H1 (cell line): ENCODE measurements around the gene RAMP1. TPM values are rescaled to one million over a fixed set of nuclear protein-coding genes. Genes with fewer than 3 reads are reported as not detected.

ENCODE experiments used
- CTCF ChIA-PET: fragments of 300-600 bp; sonication (Branson Sonifier 250); formaldehyde crosslinking; loops from one replicate; lab custom pipeline; 2021; ENCODE audit not compliant: partially characterized antibody; lab: Charles Lee
- POLR2A ChIA-PET: fragments of 300-600 bp; sonication (Branson Sonifier 250); formaldehyde crosslinking; loops from one replicate; lab custom pipeline; 2021; ENCODE audit warnings: inconsistent platforms; ENCODE audit not compliant: partially characterized antibody; lab: Charles Lee
- DNase-seq, 2 experiments: peaks; one replicate each; pipeline versions ENCODE4 v3.0.0 to v3.0.0-alpha.2; 2010 to 2022; ENCODE audit warnings: low spot score in 2 of 2, low read depth in 1 of 2, mixed read lengths in 1 of 2
- FAIRE-seq: peaks from 2 replicates; lab custom pipeline; 2011; peaks lifted over from hg19 to GRCh38; lab: Jason Lieb, UNC
- H2AFZ ChIP-seq: 2 replicates; pipeline ENCODE4 v1.8.1; 2012; ENCODE audit warnings: low read length, inconsistent platforms
- H2AK5ac ChIP-seq: 2 replicates; pipeline ENCODE4 v1.6.1; 2013; ENCODE audit warnings: low read depth, low read length
- H2BK120ac ChIP-seq: replicated peaks from 2 replicates; pipeline ENCODE3; 2013; ENCODE audit warnings: low read depth, low read length, inconsistent platforms
- H2BK12ac ChIP-seq: 2 replicates; pipeline ENCODE4 v1.6.1; 2013; ENCODE audit warnings: low read depth, low read length
- H2BK15ac ChIP-seq: 2 replicates; pipeline ENCODE4 v1.6.1; 2013; ENCODE audit warnings: low read length
- H2BK20ac ChIP-seq: 2 replicates; pipeline ENCODE4 v1.6.1; 2013; ENCODE audit warnings: low read length
- H2BK5ac ChIP-seq: 2 replicates; pipeline ENCODE4 v1.6.1; 2013; ENCODE audit warnings: low read depth, low read length
- H3K14ac ChIP-seq: 2 replicates; pipeline ENCODE4 v1.6.1; 2013; ENCODE audit warnings: inconsistent platforms; ENCODE audit not compliant: insufficient read length
- H3K18ac ChIP-seq: 2 replicates; pipeline ENCODE4 v1.6.1; 2013; ENCODE audit warnings: low read length; ENCODE audit errors: extremely low read depth
- H3K23ac ChIP-seq: 2 replicates; pipeline ENCODE4 v1.6.1; 2013; ENCODE audit warnings: inconsistent platforms; ENCODE audit not compliant: insufficient read length
- H3K23me2 ChIP-seq: 2 replicates; pipeline ENCODE4 v1.6.1; 2013; ENCODE audit warnings: low read depth, low read length
- H3K27ac ChIP-seq: 2 replicates; pipeline ENCODE4 v1.6.1; 2011; ENCODE audit warnings: low read depth, low read length, inconsistent platforms
- H3K27me3 ChIP-seq, 4 experiments: replicated peaks in 1 of 4; 1 replicate in 1 of 4; 2 replicates in 3 of 4; pipeline versions ENCODE4 v1.6.1 to v1.8.1; 2011 to 2013; ENCODE audit warnings: low read length in 3 of 4, mild to moderate bottlenecking in 3 of 4, inconsistent platforms in 2 of 4, mixed read lengths in 2 of 4, moderate library complexity in 1 of 4; ENCODE audit not compliant: control insufficient read depth in 3 of 4, insufficient read depth in 3 of 4; ENCODE audit errors: extremely low read depth in 1 of 4
- H3K36me3 ChIP-seq, 4 experiments: 2 replicates each; pipeline versions ENCODE4 v1.6.1 to v1.8.1; 2011 to 2013; ENCODE audit warnings: mild to moderate bottlenecking in 4 of 4, low read length in 3 of 4, moderate library complexity in 2 of 4, control low read depth in 1 of 4, inconsistent platforms in 1 of 4; ENCODE audit not compliant: insufficient read depth in 4 of 4, control insufficient read depth in 2 of 4
- H3K4ac ChIP-seq: replicated peaks from 2 replicates; pipeline ENCODE3; 2013; ENCODE audit warnings: low read length, low read depth, mixed read lengths, inconsistent platforms; ENCODE audit not compliant: insufficient read length
- H3K4me1 ChIP-seq, 4 experiments: replicated peaks in 1 of 4; 1 replicate in 1 of 4; 2 replicates in 3 of 4; pipeline versions ENCODE4 v1.6.1 to v1.8.1; 2011 to 2013; ENCODE audit warnings: low read length in 3 of 4, inconsistent platforms in 2 of 4, mixed read lengths in 1 of 4; ENCODE audit not compliant: insufficient read depth in 4 of 4, control insufficient read depth in 3 of 4
- H3K4me2 ChIP-seq, 2 experiments: 2 replicates each; pipeline versions ENCODE4 v1.6.1 to v1.8.1; 2011 to 2013; ENCODE audit warnings: low read depth in 2 of 2, low read length in 2 of 2, control low read depth in 1 of 2, inconsistent platforms in 1 of 2, mild to moderate bottlenecking in 1 of 2; ENCODE audit not compliant: insufficient read depth in 1 of 2
- H3K4me3 ChIP-seq, 4 experiments: fragments of 200-600, 300-600 bp in 1 of 4; sonication (generic), shearing (Covaris generic), sonication (Bioruptor Twin) in 1 of 4; 2 replicates each; pipeline versions ENCODE4 v1.5.1 to v1.8.1; 2011 to 2016; ENCODE audit warnings: low read length in 4 of 4, low read depth in 3 of 4, control low read depth in 2 of 4, inconsistent platforms in 2 of 4, mild to moderate bottlenecking in 2 of 4, mixed read lengths in 1 of 4, moderate library complexity in 1 of 4; ENCODE audit not compliant: insufficient read depth in 2 of 4; ENCODE audit errors: extremely low read depth in 1 of 4
- H3K56ac ChIP-seq: replicated peaks from 2 replicates; pipeline ENCODE3; 2013; ENCODE audit warnings: low read depth, mild to moderate bottlenecking, mixed read lengths, low read length, inconsistent platforms; ENCODE audit not compliant: insufficient read length
- H3K79me1 ChIP-seq: 2 replicates; pipeline ENCODE4 v1.6.1; 2013; ENCODE audit warnings: low read depth, low read length, control low read depth
- H3K79me2 ChIP-seq, 2 experiments: 2 replicates each; pipeline versions ENCODE4 v1.6.1 to v1.8.1; 2012 to 2013; ENCODE audit warnings: low read length in 2 of 2, mild to moderate bottlenecking in 2 of 2, inconsistent platforms in 1 of 2; ENCODE audit not compliant: insufficient read depth in 2 of 2, control insufficient read depth in 1 of 2
- H3K9ac ChIP-seq, 4 experiments: replicated peaks in 1 of 4; 1 replicate in 1 of 4; 2 replicates in 3 of 4; pipeline versions ENCODE4 v1.6.1 to v1.8.1; 2011 to 2013; ENCODE audit warnings: low read depth in 3 of 4, low read length in 3 of 4, control low read depth in 2 of 4, mild to moderate bottlenecking in 2 of 4, moderate library complexity in 2 of 4, inconsistent platforms in 1 of 4; ENCODE audit errors: extremely low read depth in 1 of 4
- H3K9me3 ChIP-seq, 2 experiments: 2 replicates each; pipeline versions ENCODE4 v1.6.1 to v1.8.1; 2012 to 2013; ENCODE audit warnings: mild to moderate bottlenecking in 2 of 2, moderate library complexity in 2 of 2, control low read depth in 1 of 2, inconsistent platforms in 1 of 2, low read depth in 1 of 2, low read length in 1 of 2, mixed read lengths in 1 of 2; ENCODE audit not compliant: insufficient read depth in 2 of 2
- H4K20me1 ChIP-seq, 2 experiments: replicated peaks in 1 of 2; 2 replicates each; pipeline versions ENCODE3 to v1.8.1; 2011 to 2013; ENCODE audit warnings: inconsistent platforms in 2 of 2, low read length in 2 of 2, mild to moderate bottlenecking in 1 of 2; ENCODE audit not compliant: insufficient read depth in 2 of 2, control insufficient read depth in 1 of 2
- H4K5ac ChIP-seq: 2 replicates; pipeline ENCODE4 v1.6.1; 2013; ENCODE audit warnings: low read length, low read depth, mixed read lengths, inconsistent platforms; ENCODE audit not compliant: insufficient read length
- H4K8ac ChIP-seq: 2 replicates; pipeline ENCODE4 v1.8.0; 2013; ENCODE audit warnings: mild to moderate bottlenecking, moderate library complexity, low read length, inconsistent platforms; ENCODE audit not compliant: insufficient read depth; ENCODE audit errors: extremely low read depth
- H4K91ac ChIP-seq: replicated peaks from 2 replicates; pipeline ENCODE3; 2013; ENCODE audit warnings: low read length, mixed read lengths, inconsistent platforms; ENCODE audit not compliant: insufficient read length
- CEBPB ChIP-seq: IDR thresholded peaks from 2 replicates; pipeline ENCODE4 v1.6.1; 2012; ENCODE audit warnings: low read depth, low read length
- EP300 ChIP-seq, 2 experiments: IDR thresholded peaks; 1 replicate in 1 of 2; 2 replicates in 1 of 2; pipeline ENCODE4 v1.6.1; 2011 to 2012; ENCODE audit warnings: low read depth in 2 of 2, low read length in 2 of 2, mild to moderate bottlenecking in 2 of 2, borderline replicate concordance in 1 of 2, inconsistent platforms in 1 of 2, moderate library complexity in 1 of 2
- GABPA ChIP-seq: IDR thresholded peaks from 2 replicates; pipeline ENCODE4 v1.6.1; 2011; ENCODE audit warnings: mild to moderate bottlenecking, low read length, moderate library complexity, borderline replicate concordance; ENCODE audit not compliant: insufficient read depth
- HDAC6 ChIP-seq: IDR thresholded peaks from one replicate; pipeline ENCODE4 v1.7.1; 2012; ENCODE audit warnings: low read depth, mild to moderate bottlenecking, inconsistent platforms, low read length, moderate library complexity
- JUN ChIP-seq: IDR thresholded peaks from 2 replicates; pipeline ENCODE4 v1.6.1; 2011; ENCODE audit warnings: low read depth, mild to moderate bottlenecking, improper control_type of control experiment, low read length
- KDM1A ChIP-seq: fragments of 200-600, 300-600 bp; sonication (generic); IDR thresholded peaks from 2 replicates; pipeline ENCODE4 v1.7.1; 2016; ENCODE audit warnings: mild to moderate bottlenecking, low read length, borderline replicate concordance
- NRF1 ChIP-seq: IDR thresholded peaks from 2 replicates; pipeline ENCODE4 v1.6.1; 2011; ENCODE audit warnings: mild to moderate bottlenecking, low read depth, low read length, improper control_type of control experiment
- POLR2A ChIP-seq, 2 experiments: IDR thresholded peaks; 1 replicate in 1 of 2; 2 replicates in 1 of 2; pipeline ENCODE4 v1.6.1; 2011; ENCODE audit warnings: low read depth in 2 of 2, low read length in 2 of 2, mild to moderate bottlenecking in 2 of 2; ENCODE audit errors: control extremely low read depth in 1 of 2
- RXRA ChIP-seq: IDR thresholded peaks from 2 replicates; pipeline ENCODE4 v1.6.1; 2011; ENCODE audit warnings: low read depth, mild to moderate bottlenecking, low read length, moderate library complexity; ENCODE audit not compliant: insufficient read depth
- SIN3A ChIP-seq, 2 experiments: IDR thresholded peaks in 1 of 2; conservative IDR thresholded peaks in 1 of 2; 2 replicates each; pipeline ENCODE4 v1.6.1; 2011 to 2012; ENCODE audit warnings: low read length in 2 of 2, improper control_type of control experiment in 1 of 2, low read depth in 1 of 2, mild to moderate bottlenecking in 1 of 2
- SIX5 ChIP-seq: IDR thresholded peaks from 2 replicates; pipeline ENCODE4 v1.6.1; 2011; ENCODE audit warnings: mild to moderate bottlenecking, low read depth, low read length
- TAF1 ChIP-seq: IDR thresholded peaks from 2 replicates; pipeline ENCODE4 v1.6.1; 2011; ENCODE audit warnings: mild to moderate bottlenecking, low read depth, low read length
- TAF7 ChIP-seq: optimal IDR thresholded peaks from 2 replicates; pipeline ENCODE3; 2011; ENCODE audit warnings: low read depth, mild to moderate bottlenecking, inconsistent platforms, low read length, moderate library complexity, borderline replicate concordance
- TBP ChIP-seq: IDR thresholded peaks from 2 replicates; pipeline ENCODE4 v1.6.1; 2011; ENCODE audit warnings: low read depth, low read length, improper control_type of control experiment
- ZNF274 ChIP-seq: IDR thresholded peaks from 2 replicates; pipeline ENCODE4 v1.7.0; 2012; ENCODE audit warnings: low read length, borderline replicate concordance; ENCODE audit errors: extremely low read depth
- WGBS, 2 experiments: shearing (Covaris generic) in 1 of 2; methylation state at CpG; one replicate each; pipeline versions ENCODE4 v1.1.6 to v1.1.7; 2013 to 2015; ENCODE audit warnings: low lambda C conversion rate in 2 of 2, mixed read lengths in 2 of 2, inconsistent platforms in 1 of 2, low coverage in 1 of 2, missing lambda C conversion rate in 1 of 2; ENCODE audit not compliant: insufficient replicate concordance in 2 of 2, insufficient coverage in 1 of 2, insufficient read length in 1 of 2; ENCODE audit errors: extremely low coverage in 1 of 2, missing lambda C conversion rate in 1 of 2; 5-methylcytosine and 5-hydroxymethylcytosine counted together
- polyA plus RNA-seq, 7 experiments: library from polyadenylated mRNA; depleted of rRNA in 3 of 7; stranded (reverse) in 5 of 7; unstranded in 2 of 7; fragments of >200 nt in 5 of 7; fragments of 200-250 nt in 2 of 7; gene quantifications; 1 replicate in 5 of 7; 2 replicates in 1 of 7; 4 replicates in 1 of 7; pipeline versions ENCODE4 v1.2.1 to v1.2.3, GENCODE V29; 2011 to 2013; ENCODE audit warnings: missing spikeins in 2 of 7, mixed read lengths in 2 of 7
- total RNA-seq: library from RNA; stranded (reverse); fragmentation: NEBNext Ultra II Directional; extraction: Animal tissue kit (Norgen Biotek cat#: 25700); gene quantifications from 2 replicates; pipeline ENCODE4 v1.2.1, GENCODE V29; 2021

The RAMP1 gene
- total and polyA plus RNA-seq, 2 of the 8 experiments (the other 6 are each of a cell fraction or from before 2014, with no cell fraction given): 0.65 to 4.3 TPM

GRCh38 chr2:237879058-237879430 is 19.6 kb downstream of the RAMP1 start:
- H3K79me2 ChIP-seq: no peaks in the 10 kb centered on the region
- DNase-seq: no peak

More at GRCh38 chr2:237879058-237879430, 19.6 kb downstream of the RAMP1 start:
- WGBS, 2 experiments: 83% methylated on average over 5 of the region's 5 CpGs; no CpG with 5 or more reads in 1 of the 2 experiments
- no peak overlapping the region for H3K56ac ChIP-seq
- no peak overlapping the region for H2BK120ac ChIP-seq
- no peak for TF ChIP-seq TAF1
- TF ChIP-seq NRF1: no peak
- no peak for TF ChIP-seq TAF7
- TF ChIP-seq SIN3A (conservative IDR thresholded peaks at IDR 0.05 in 1 of 2, IDR thresholded peaks at IDR 0.05 in 1 of 2; ENCODE audit: low read depth in 1 of 2, low read length in 2 of 2): no peak
- no peak for TF ChIP-seq GABPA
- no peak for TF ChIP-seq EP300 (IDR thresholded peaks at IDR 0.05; ENCODE audit: borderline replicate concordance in 1 of 2, low read depth in 2 of 2, low read length in 2 of 2)
- TF ChIP-seq TBP: no peak
- no peak for TF ChIP-seq KDM1A
- no peak for TF ChIP-seq RXRA
- no peak for TF ChIP-seq JUN
- TF ChIP-seq CEBPB: no peak
- TF ChIP-seq POLR2A (IDR thresholded peaks at IDR 0.05; ENCODE audit: control extremely low read depth in 1 of 2, low read depth in 2 of 2, low read length in 2 of 2): no peak
- no peak for TF ChIP-seq ZNF274
- no peak for TF ChIP-seq HDAC6
- TF ChIP-seq SIX5: no peak
- no peak overlapping the region for H2BK12ac ChIP-seq
- no peak overlapping the region for H3K27ac ChIP-seq
- no peak overlapping the region for H4K8ac ChIP-seq
- no peak overlapping the region for H3K23ac ChIP-seq
- H3K36me3 ChIP-seq: no peaks in the 10 kb centered on the region
- H3K23me2 ChIP-seq: no peaks in the 10 kb centered on the region
- H3K4me2 ChIP-seq: 0 out of 4 replicates have a peak overlapping the region, but pooled peaks of 1 of the 2 experiments have one; percentile 21
- H3K9ac ChIP-seq: no peak overlapping the region
- no peaks in the 10 kb centered on the region for H3K27me3 ChIP-seq
- H3K9me3 ChIP-seq: no peaks in the 10 kb centered on the region
- no peak overlapping the region for H2BK20ac ChIP-seq
- H3K18ac ChIP-seq: no peak overlapping the region
- H3K14ac ChIP-seq: no peak overlapping the region
- POLR2A ChIA-PET: no interaction called here
- no peaks in the 10 kb centered on the region for H4K20me1 ChIP-seq
- H3K4me1 ChIP-seq: no peaks in the 10 kb centered on the region; a peak in 3 of 7 replicates
- CTCF ChIA-PET: no interaction called here
- H2AFZ ChIP-seq: no peak overlapping the region
- no peak for FAIRE-seq
- no peak overlapping the region for H4K91ac ChIP-seq
- H2BK15ac ChIP-seq: no peak overlapping the region
- no peak overlapping the region for H4K5ac ChIP-seq
- no peak overlapping the region for H2BK5ac ChIP-seq
- no peak overlapping the region for H2AK5ac ChIP-seq
- H3K4me3 ChIP-seq: no peak overlapping the region
- H3K79me1 ChIP-seq: no peaks in the 10 kb centered on the region
- H3K4ac ChIP-seq: no peak overlapping the region
